GM19455 (cell line): ENCODE measurements around the gene NPIPA5.
"Not testable (repeated sequence)": the region's sequence is repeated elsewhere in the genome, so short reads cannot be mapped to it uniquely, and the experiment has no call there.

Experiments
- ATAC-seq: cut with Tn5 transposase; IDR thresholded peaks from one replicate; pipeline ENCODE4 v1.9.1; 2021; ENCODE audit not compliant: unreplicated experiment

Gene NPIPA5

GRCh38 chr16:15393025-15393424 lies 14.9 kb upstream of the NPIPA5 start:
- not testable (repeated sequence) for ATAC-seq

GRCh38 chr16:15389916-15390315 lies 11.8 kb upstream of the NPIPA5 start:
- ATAC-seq: not testable (repeated sequence)

GRCh38 chr16:15388060-15388459 lies 10.0 kb upstream of the NPIPA5 start:
- not testable (repeated sequence) for ATAC-seq

GRCh38 chr16:15382810-15383209 lies 4.7 kb upstream of the NPIPA5 start:
- not testable (repeated sequence) for ATAC-seq

GRCh38 chr16:15357495-15357894 lies 20.6 kb downstream of the NPIPA5 start:
- ATAC-seq: not testable (repeated sequence)

- not testable (repeated sequence) for ATAC-seq
Measured at GRCh38 chr16:15354846-15355245, 23.2 kb downstream of the NPIPA5 start.

- ATAC-seq: not testable (repeated sequence)
Measured at GRCh38 chr16:15352852-15353251, 25.2 kb downstream of the NPIPA5 start.

GRCh38 chr16:15351745-15352144 lies 26.3 kb downstream of the NPIPA5 start:
- ATAC-seq: not testable (repeated sequence)

- not testable (repeated sequence) for ATAC-seq
Measured at GRCh38 chr16:15351251-15351650, 26.8 kb downstream of the NPIPA5 start.

GRCh38 chr16:15348721-15349120 lies 29.4 kb downstream of the NPIPA5 start:
- not testable (repeated sequence) for ATAC-seq

GRCh38 chr16:15342337-15342736 lies 35.8 kb downstream of the NPIPA5 start:
- not testable (repeated sequence) for ATAC-seq

- ATAC-seq: not testable (repeated sequence)
Measured at GRCh38 chr16:15338986-15339385, 39.1 kb downstream of the NPIPA5 start.

- ATAC-seq: not testable (repeated sequence)
Measured at GRCh38 chr16:15337974-15338605, 40.0 kb downstream of the NPIPA5 start.

GRCh38 chr16:15335609-15336008 lies 42.5 kb downstream of the NPIPA5 start:
- not testable (repeated sequence) for ATAC-seq

GRCh38 chr16:15333969-15334368 lies 44.1 kb downstream of the NPIPA5 start:
- ATAC-seq: not testable (repeated sequence)

- ATAC-seq: not testable (repeated sequence)
Measured at GRCh38 chr16:15330978-15331377, 47.1 kb downstream of the NPIPA5 start.

- not testable (repeated sequence) for ATAC-seq
Measured at GRCh38 chr16:15324954-15325353, 53.1 kb downstream of the NPIPA5 start.

GRCh38 chr16:15323373-15323772 lies 54.7 kb downstream of the NPIPA5 start:
- ATAC-seq: not testable (repeated sequence)

- ATAC-seq: not testable (repeated sequence)
Measured at GRCh38 chr16:15321221-15321620, 56.9 kb downstream of the NPIPA5 start.

- not testable (repeated sequence) for ATAC-seq
Measured at GRCh38 chr16:15314562-15314961, 63.5 kb downstream of the NPIPA5 start.
